Esophagus muscularis mucosa (tissue), 4 donors: ENCODE results near the gene CYFIP2. TPM values are rescaled to one million over a fixed set of nuclear protein-coding genes. Genes with fewer than 3 reads are reported as not detected.

Experiments used
- DNase-seq: peaks from one replicate; pipeline ENCODE4 v3.0.0-alpha.2; 2017; ENCODE audit errors: extremely low spot score
- H3K27ac ChIP-seq, 4 donors: fragments of 200-600 bp; sonication (generic); replicated peaks in 1 of 4; 1 replicate in 3 of 4; 2 replicates in 1 of 4; pipeline ENCODE4 v1.5.1; 2016 to 2019; ENCODE audit warnings: mild to moderate bottlenecking in 1 of 4
- H3K27me3 ChIP-seq, 4 donors: fragments of 200-600 bp; sonication (generic); one replicate each; pipeline versions ENCODE4 v1.5.1 to v1.6.0; 2016 to 2019
- H3K36me3 ChIP-seq, 4 donors: fragments of 200-600 bp; sonication (generic); one replicate each; pipeline ENCODE4 v1.5.1; 2016 to 2019
- H3K4me1 ChIP-seq, 4 donors: fragments of 200-600 bp; sonication (generic); one replicate each; pipeline ENCODE4 v1.5.1; 2016 to 2019
- H3K4me3 ChIP-seq, 4 donors: fragments of 200-600 bp; sonication (generic); 1 replicate in 2 of 4; 2 replicates in 2 of 4; pipeline ENCODE4 v1.5.1; 2016 to 2019; ENCODE audit warnings: mild to moderate bottlenecking in 4 of 4, moderate library complexity in 1 of 4
- H3K9me3 ChIP-seq, 4 donors: fragments of 200-600 bp; sonication (generic); 1 replicate in 3 of 4; 2 replicates in 1 of 4; pipeline ENCODE4 v1.5.1; 2016 to 2019
- CTCF ChIP-seq, 3 experiments: fragments of 200-600 bp in 2 of 3; fragments of 450-650 bp in 1 of 3; sonication (generic) in 2 of 3; IDR thresholded peaks; one replicate each; pipeline ENCODE4 v1.5.1; 2017 to 2019; ENCODE audit warnings: antibody characterized with exemption in 3 of 3, mild to moderate bottlenecking in 2 of 3, moderate library complexity in 1 of 3
- EP300 ChIP-seq: sonication (generic); formaldehyde crosslinking; IDR thresholded peaks from one replicate; pipeline ENCODE4 v1.6.1; 2017; ENCODE audit warnings: antibody characterized with exemption
- POLR2A ChIP-seq: fragments of 450-650 bp; IDR thresholded peaks from one replicate; pipeline ENCODE4 v1.6.1; 2017; ENCODE audit warnings: antibody characterized with exemption, moderate library complexity, mild to moderate bottlenecking, low read depth
- POLR2AphosphoS5 ChIP-seq, 2 donors: sonication (generic); formaldehyde crosslinking; IDR thresholded peaks; one replicate each; pipeline ENCODE4 v1.6.1; 2017; ENCODE audit warnings: antibody characterized with exemption in 2 of 2
- WGBS: methylation state at CpG from one replicate; pipeline ENCODE4 v1.1.5; 2018; 5-methylcytosine and 5-hydroxymethylcytosine counted together
- intact Hi-C: fragments of 100-400 bp; cut with DNase I; formaldehyde crosslinking; loops from one replicate; pipeline ENCODE4 v1.15.1; 2023
- total RNA-seq, 4 donors: library from RNA; depleted of rRNA; stranded (reverse); fragments of >200 nt; gene quantifications; one replicate each; pipeline versions ENCODE4 v1.1.0 to v1.2.1, GENCODE V29; 2016

The CYFIP2 gene
- total RNA-seq, 4 donors from 2014 or later, result 12.6 to 24.9 (median 14.6) TPM

GRCh38 chr5:157271740-157272271 is 5.9 kb downstream of the CYFIP2 start:
- Histone ChIP-seq H3K9me3 (no peaks in the 10 kb centered on the region), H3K4me3 (no peak overlapping the region), H3K4me1 (peaks cover 3 to 17% (median 6%) of the 10 kb centered on the region in 4 donors), H3K27me3 (peaks cover 0 to 6% (median 0%) of the 10 kb centered on the region in 4 donors), H3K27ac (no peak overlapping the region), H3K36me3 (no peaks in the 10 kb centered on the region)
- intact Hi-C loops, result no loop called here
- WGBS, result 84% methylated on average over 12 of the region's 12 CpGs
- no peak for DNase-seq
- TF ChIP-seq EP300 (no peak), POLR2AphosphoS5 (IDR thresholded peaks at IDR 0.05) (peak in 1 of 2 donors; percentile 15)

- no peak overlapping the region for H3K27ac ChIP-seq
- no peaks in the 10 kb centered on the region for H3K27me3 ChIP-seq
- no peak for DNase-seq
- no peak for TF ChIP-seq EP300
- TF ChIP-seq POLR2A, result no peak
- no peak for TF ChIP-seq CTCF (IDR thresholded peaks at IDR 0.05)
- TF ChIP-seq POLR2AphosphoS5 (IDR thresholded peaks at IDR 0.05), result no peak
- H3K4me3 ChIP-seq, result no peak overlapping the region
- WGBS, result 79% methylated on average over 1 of the region's 1 CpG
- no peaks in the 10 kb centered on the region for H3K9me3 ChIP-seq
- intact Hi-C loops, result no loop called here
- H3K4me1 ChIP-seq, result peaks cover 0 to 14% (median 0%) of the 10 kb centered on the region in 4 donors
- no peaks in the 10 kb centered on the region for H3K36me3 ChIP-seq
Observed at GRCh38 chr5:157273131-157273556, 7.2 kb downstream of the CYFIP2 start.

GRCh38 chr5:157275403-157275802 is 9.5 kb downstream of the CYFIP2 start:
- no peak for TF ChIP-seq POLR2A
- no peak for TF ChIP-seq POLR2AphosphoS5 (IDR thresholded peaks at IDR 0.05)
- no peak for TF ChIP-seq CTCF (IDR thresholded peaks at IDR 0.05)
- TF ChIP-seq EP300, result no peak
- peaks cover 0 to 8% (median 0%) of the 10 kb centered on the region in 4 donors for H3K4me1 ChIP-seq
- no peak for DNase-seq
- H3K4me3 ChIP-seq, result no peak overlapping the region
- H3K36me3 ChIP-seq, result no peaks in the 10 kb centered on the region
- 92% methylated on average over 1 of the region's 1 CpG for WGBS
- no peak overlapping the region for H3K27ac ChIP-seq
- H3K9me3 ChIP-seq, result no peaks in the 10 kb centered on the region
- H3K27me3 ChIP-seq, result no peaks in the 10 kb centered on the region
- intact Hi-C loops, result no loop called here

- Histone ChIP-seq H3K4me1 (no peaks in the 10 kb centered on the region), H3K36me3 (no peaks in the 10 kb centered on the region), H3K4me3 (no peak overlapping the region), H3K27me3 (no peaks in the 10 kb centered on the region), H3K27ac (no peak overlapping the region), H3K9me3 (no peaks in the 10 kb centered on the region)
- no peak for DNase-seq
- TF ChIP-seq POLR2AphosphoS5 (IDR thresholded peaks at IDR 0.05), result no peak
- no peak for TF ChIP-seq POLR2A
- no peak for TF ChIP-seq CTCF (IDR thresholded peaks at IDR 0.05)
- TF ChIP-seq EP300, result no peak
- intact Hi-C loops, result no loop called here
- 100% methylated on average over 2 of the region's 2 CpGs for WGBS
Observed at GRCh38 chr5:157278319-157279037, 12.6 kb downstream of the CYFIP2 start.

- H3K27ac ChIP-seq, result no peak overlapping the region
- no peaks in the 10 kb centered on the region for H3K9me3 ChIP-seq
- intact Hi-C loops, result no loop called here
- no peaks in the 10 kb centered on the region for H3K4me1 ChIP-seq
- TF ChIP-seq POLR2A (no peak), CTCF (IDR thresholded peaks at IDR 0.05) (no peak), POLR2AphosphoS5 (IDR thresholded peaks at IDR 0.05) (no peak), EP300 (no peak)
- 75% methylated on average over 7 of the region's 7 CpGs for WGBS
- H3K27me3 ChIP-seq, result no peaks in the 10 kb centered on the region
- DNase-seq, result no peak
- no peaks in the 10 kb centered on the region for H3K36me3 ChIP-seq
- H3K4me3 ChIP-seq, result no peak overlapping the region
Observed at GRCh38 chr5:157279605-157280239, 13.8 kb downstream of the CYFIP2 start.
